H1 (cell line): ENCODE data around the gene STAT5A. TPM values are rescaled to one million over a fixed set of nuclear protein-coding genes. Genes with fewer than 3 reads are reported as not detected.
A peak's percentile ranks its signal among the peaks of the same experiment; 100 is the strongest.

Experiments
- ASH2L ChIP-seq: fragments of 200-600, 300-600 bp; sonication (generic); IDR thresholded peaks from one replicate; pipeline ENCODE4 v1.7.1; 2017; ENCODE audit warnings: low read length
- CBX5 ChIP-seq: fragments of 300-800, 300-1000 bp; sonication (generic); IDR thresholded peaks from 2 replicates; pipeline ENCODE4 v1.7.1; 2016; ENCODE audit warnings: antibody characterized with exemption, low read length, low read depth
- EZH2 ChIP-seq: fragments of 200-600 bp; sonication (generic); IDR thresholded peaks from 2 replicates; pipeline ENCODE4 v1.7.1; 2012; ENCODE audit warnings: low read depth, mild to moderate bottlenecking, moderate library complexity, low read length, inconsistent platforms; ENCODE audit not compliant: severe bottlenecking
- HDAC6 ChIP-seq: IDR thresholded peaks from one replicate; pipeline ENCODE4 v1.7.1; 2012; ENCODE audit warnings: low read depth, mild to moderate bottlenecking, inconsistent platforms, low read length, moderate library complexity
- KDM1A ChIP-seq: fragments of 200-600, 300-600 bp; sonication (generic); IDR thresholded peaks from 2 replicates; pipeline ENCODE4 v1.7.1; 2016; ENCODE audit warnings: mild to moderate bottlenecking, low read length, borderline replicate concordance
- KDM4A ChIP-seq: IDR thresholded peaks from one replicate; pipeline ENCODE4 v1.7.1; 2012; ENCODE audit warnings: low read depth, mild to moderate bottlenecking, moderate library complexity, low read length, inconsistent platforms; ENCODE audit not compliant: severe bottlenecking
- SUZ12 ChIP-seq: fragments of 200-600 bp; sonication (generic); IDR thresholded peaks from 2 replicates; pipeline ENCODE4 v1.6.1; 2012; ENCODE audit warnings: mild to moderate bottlenecking, inconsistent platforms, low read length, moderate library complexity, mixed read lengths
- polyA plus RNA-seq, 7 experiments: library from polyadenylated mRNA; depleted of rRNA in 3 of 7; stranded (reverse) in 5 of 7; unstranded in 2 of 7; fragments of >200 nt in 5 of 7; fragments of 200-250 nt in 2 of 7; gene quantifications; 1 replicate in 5 of 7; 2 replicates in 1 of 7; 4 replicates in 1 of 7; pipeline versions ENCODE4 v1.2.1 to v1.2.3, GENCODE V29; 2011 to 2013; ENCODE audit warnings: missing spikeins in 2 of 7, mixed read lengths in 2 of 7
- total RNA-seq: library from RNA; stranded (reverse); fragmentation: NEBNext Ultra II Directional; extraction: Animal tissue kit (Norgen Biotek cat#: 25700); gene quantifications from 2 replicates; pipeline ENCODE4 v1.2.1, GENCODE V29; 2021

Gene STAT5A
- total and polyA plus RNA-seq, 2 of the 8 experiments (the other 6 are each of a cell fraction or from before 2014, with no cell fraction given): 4.2 to 5.4 TPM

- TF ChIP-seq EZH2: no peak
- peak; percentile 12; the same call in 1 of the 2 replicates for TF ChIP-seq KDM1A
- TF ChIP-seq ASH2L: peak; percentile 11
- peak; percentile 48; the same call in 1 of the 2 replicates for TF ChIP-seq SUZ12
- TF ChIP-seq HDAC6: no peak
- no peak for TF ChIP-seq CBX5
- peak; percentile 37 for TF ChIP-seq KDM4A
These were observed 709 bp downstream of the STAT5A start (continued) for GRCh38 chr17:42288803-42289610.
